GM19324 (cell line): ENCODE results near the gene CD163.
"Not testable (repeated sequence)": the region's sequence is repeated elsewhere in the genome, so short reads cannot be mapped to it uniquely, and the experiment has no call there.

Experiments used
- ATAC-seq: cut with Tn5 transposase; IDR thresholded peaks from one replicate; pipeline ENCODE4 v1.9.1; 2021; ENCODE audit warnings: mild to moderate bottlenecking, moderate library complexity; ENCODE audit not compliant: unreplicated experiment, low FRiP score

Gene CD163

GRCh38 chr12:7503686-7504415 lies at the start of gene CD163:
Gene CD163 (minus strand): TSS chr12:7503777. CDS start chr12:7503690, 87 bp downstream.
- no peak for ATAC-seq

- no peak for ATAC-seq
Measured at GRCh38 chr12:7542813-7543212, 39.2 kb upstream of the CD163 start.

GRCh38 chr12:7542046-7542445 lies 38.5 kb upstream of the CD163 start:
- no peak for ATAC-seq

- ATAC-seq: no peak
Measured at GRCh38 chr12:7514416-7514815, 10.8 kb upstream of the CD163 start.

GRCh38 chr12:7512553-7512952 lies 9.0 kb upstream of the CD163 start:
- no peak for ATAC-seq

GRCh38 chr12:7509793-7510470 lies 6.4 kb upstream of the CD163 start:
- not testable (repeated sequence) for ATAC-seq

GRCh38 chr12:7502612-7503011 lies 965 bp downstream of the CD163 start:
- ATAC-seq: no peak

GRCh38 chr12:7501031-7501588 lies 2.5 kb downstream of the CD163 start:
- no peak for ATAC-seq

GRCh38 chr12:7499636-7500035 lies 3.9 kb downstream of the CD163 start:
- ATAC-seq: no peak

GRCh38 chr12:7498809-7499208 lies 4.8 kb downstream of the CD163 start:
- ATAC-seq: no peak

GRCh38 chr12:7497661-7498060 lies 5.9 kb downstream of the CD163 start:
- ATAC-seq: no peak

- no peak for ATAC-seq
Measured at GRCh38 chr12:7496451-7496850, 7.1 kb downstream of the CD163 start.

- ATAC-seq: no peak
Measured at GRCh38 chr12:7495136-7495535, 8.4 kb downstream of the CD163 start.

- no peak for ATAC-seq
Measured at GRCh38 chr12:7493006-7493405, 10.6 kb downstream of the CD163 start.

- ATAC-seq: no peak
Measured at GRCh38 chr12:7486512-7486911, 17.1 kb downstream of the CD163 start.

GRCh38 chr12:7485095-7485494 lies 18.5 kb downstream of the CD163 start:
- ATAC-seq: no peak

GRCh38 chr12:7483343-7483742 lies 20.2 kb downstream of the CD163 start:
- ATAC-seq: no peak

GRCh38 chr12:7479771-7480170 lies 23.8 kb downstream of the CD163 start:
- no peak for ATAC-seq

- no peak for ATAC-seq
Measured at GRCh38 chr12:7472060-7472459, 31.5 kb downstream of the CD163 start.

GRCh38 chr12:7460375-7461259 lies 43.0 kb downstream of the CD163 start:
- ATAC-seq: no peak

GRCh38 chr12:7459973-7460372 lies 43.6 kb downstream of the CD163 start:
- ATAC-seq: no peak
